ENCODE results near the gene LIMD2.

- TF ChIP-seq, protein P1, sequence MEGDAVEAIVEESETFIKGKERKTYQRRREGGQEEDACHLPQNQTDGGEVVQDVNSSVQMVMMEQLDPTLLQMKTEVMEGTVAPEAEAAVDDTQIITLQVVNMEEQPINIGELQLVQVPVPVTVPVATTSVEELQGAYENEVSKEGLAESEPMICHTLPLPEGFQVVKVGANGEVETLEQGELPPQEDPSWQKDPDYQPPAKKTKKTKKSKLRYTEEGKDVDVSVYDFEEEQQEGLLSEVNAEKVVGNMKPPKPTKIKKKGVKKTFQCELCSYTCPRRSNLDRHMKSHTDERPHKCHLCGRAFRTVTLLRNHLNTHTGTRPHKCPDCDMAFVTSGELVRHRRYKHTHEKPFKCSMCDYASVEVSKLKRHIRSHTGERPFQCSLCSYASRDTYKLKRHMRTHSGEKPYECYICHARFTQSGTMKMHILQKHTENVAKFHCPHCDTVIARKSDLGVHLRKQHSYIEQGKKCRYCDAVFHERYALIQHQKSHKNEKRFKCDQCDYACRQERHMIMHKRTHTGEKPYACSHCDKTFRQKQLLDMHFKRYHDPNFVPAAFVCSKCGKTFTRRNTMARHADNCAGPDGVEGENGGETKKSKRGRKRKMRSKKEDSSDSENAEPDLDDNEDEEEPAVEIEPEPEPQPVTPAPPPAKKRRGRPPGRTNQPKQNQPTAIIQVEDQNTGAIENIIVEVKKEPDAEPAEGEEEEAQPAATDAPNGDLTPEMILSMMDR (IDR thresholded peaks at IDR 0.05), result no peak
- no peak for TF ChIP-seq POLR2A (IDR thresholded peaks at IDR 0.05)
- TF ChIP-seq EP300 (IDR thresholded peaks at IDR 0.05), result no peak
Observed at GRCh38 chr17:63647936-63648335, 52.0 kb downstream of the LIMD2 start.
